GM12892 (cell line): ENCODE measurements around the gene ODAD3.
A peak's percentile ranks its signal among the peaks of the same experiment; 100 is the strongest.
"Not testable (repeated sequence)": the region's sequence is repeated elsewhere in the genome, so short reads cannot be mapped to it uniquely, and the experiment has no call there.

Experiments used
- DNase-seq: peaks from one replicate; pipeline ENCODE4 v3.0.0; 2011; ENCODE audit not compliant: insufficient read length
- FAIRE-seq: peaks from 2 replicates; lab custom pipeline; 2011; peaks lifted over from hg19 to GRCh38; lab: Jason Lieb, UNC
- POLR2A ChIP-seq: IDR thresholded peaks from 2 replicates; pipeline ENCODE4 v1.6.1; 2011; ENCODE audit warnings: low read depth, low read length, control low read depth
- POLR2AphosphoS5 ChIP-seq: IDR thresholded peaks from 2 replicates; pipeline ENCODE4 v1.6.1; 2011; ENCODE audit warnings: low read depth, low read length, control low read depth
- TAF1 ChIP-seq: IDR thresholded peaks from 2 replicates; pipeline ENCODE4 v1.6.1; 2011; ENCODE audit warnings: low read depth, mild to moderate bottlenecking, control low read depth, low read length, borderline replicate concordance

The ODAD3 gene

DNA sequence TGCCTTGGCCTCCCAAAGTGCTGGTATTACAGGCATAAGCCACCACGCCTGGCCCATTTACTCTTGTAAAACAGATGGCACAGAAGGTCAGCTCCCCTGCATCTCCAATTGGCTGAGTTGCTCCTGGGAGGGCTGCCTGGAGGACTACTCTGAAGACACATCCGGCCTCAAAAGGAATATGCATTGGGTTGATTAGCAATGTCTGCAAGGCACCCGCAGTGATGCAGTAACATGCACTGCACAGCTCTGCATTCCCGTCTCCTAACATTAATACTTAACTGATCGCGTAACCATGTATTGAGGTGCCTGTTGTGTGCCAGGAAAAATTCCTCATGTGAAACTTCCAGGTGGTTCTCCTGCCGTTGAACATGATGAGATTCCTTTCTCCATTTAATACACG lies 40.9 kb upstream of the ODAD3 start:
- DNase-seq: no peak
- no peak for FAIRE-seq
- TF ChIP-seq POLR2AphosphoS5 (no peak), TAF1 (no peak), POLR2A (no peak)

DNA sequence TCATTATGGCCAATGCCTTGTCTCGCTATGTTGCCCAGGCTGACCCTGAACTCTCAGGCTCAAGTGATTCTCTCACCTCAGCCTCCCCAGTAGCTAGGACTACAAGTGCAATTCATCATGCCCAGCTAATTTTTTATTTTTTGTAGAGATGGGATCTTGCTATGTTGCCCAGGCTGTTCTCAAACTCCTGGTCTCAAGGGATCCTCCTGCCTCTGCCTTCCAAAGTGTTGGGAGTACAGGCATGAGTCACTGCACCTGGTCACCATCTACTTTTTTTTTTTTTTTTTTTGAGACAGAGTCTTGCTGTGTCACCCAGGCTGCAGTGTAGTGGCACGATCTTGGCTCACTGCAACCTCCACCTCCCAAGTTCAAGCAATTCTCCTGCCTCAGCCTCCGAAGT lies 40.4 kb upstream of the ODAD3 start:
- not testable (repeated sequence) for DNase-seq, FAIRE-seq

DNA sequence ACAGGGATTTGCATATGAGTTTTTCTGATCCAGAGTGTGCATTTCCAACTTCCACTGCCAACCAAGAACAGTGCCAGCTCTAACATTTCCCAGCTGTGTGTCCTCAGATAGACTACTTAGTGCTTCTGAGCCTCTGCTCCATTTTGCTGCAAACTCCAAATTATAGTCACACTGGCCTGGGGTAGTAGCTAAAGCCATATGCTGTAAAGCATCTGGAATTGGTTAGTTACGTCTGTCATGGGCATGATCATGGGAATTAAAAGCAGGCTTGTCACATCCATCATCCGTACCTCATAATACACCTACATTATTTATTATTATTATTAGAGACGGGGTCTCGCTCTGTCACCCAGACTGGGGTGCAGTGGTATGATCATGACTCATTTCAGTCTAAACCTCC lies 38.8 kb upstream of the ODAD3 start:
- FAIRE-seq (no peak), DNase-seq (no peak)
- TF ChIP-seq POLR2AphosphoS5: no peak
- TF ChIP-seq POLR2A: no peak
- TF ChIP-seq TAF1: no peak

DNA sequence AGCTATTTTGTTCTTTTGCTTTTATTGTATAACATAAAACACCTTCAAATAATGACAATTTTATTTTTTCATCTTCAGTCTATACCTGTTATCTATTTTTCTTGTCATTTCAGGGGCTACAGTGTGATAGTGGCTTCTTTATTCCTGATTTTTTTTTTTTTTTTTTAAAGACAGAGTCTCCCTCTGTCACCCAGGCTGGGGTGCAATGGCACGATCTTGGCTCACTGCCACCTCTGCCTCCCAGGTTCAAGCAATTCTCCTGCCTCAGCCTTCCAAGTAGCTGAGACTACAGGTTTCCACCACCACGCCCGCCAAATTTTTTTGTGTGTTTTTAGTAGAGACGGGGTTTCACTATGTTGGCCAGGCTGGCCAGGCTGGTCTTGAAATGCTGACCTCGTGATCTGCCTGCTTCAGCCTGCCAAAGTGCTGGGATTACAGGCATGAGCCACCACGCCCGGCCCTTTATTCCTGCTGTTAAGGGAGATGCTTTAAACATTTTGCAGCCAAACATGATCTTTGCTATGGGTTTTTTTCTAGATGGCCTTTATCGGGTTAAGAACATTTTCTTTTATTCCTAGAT lies 33.4 kb upstream of the ODAD3 start:
- not testable (repeated sequence) for DNase-seq, FAIRE-seq

DNA sequence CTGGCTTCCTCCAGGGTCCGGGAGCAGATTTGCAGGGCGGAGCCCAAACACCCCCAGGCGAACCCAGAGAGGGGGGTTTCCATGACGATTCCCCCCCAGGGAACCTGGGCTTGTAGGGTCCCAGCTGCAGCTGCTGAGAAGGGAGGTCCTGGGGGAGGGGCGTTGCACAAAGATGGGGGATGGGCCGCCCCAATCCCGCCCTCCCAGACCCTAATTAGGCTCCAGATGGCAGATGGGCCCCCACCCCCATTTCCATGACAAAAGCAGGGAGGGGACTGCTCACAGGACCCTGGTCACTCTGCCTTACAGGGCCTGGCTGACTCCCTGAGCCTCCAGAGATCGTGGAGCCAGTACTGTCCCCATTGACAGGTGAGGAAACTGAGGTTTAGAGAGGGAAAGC lies 30.7 kb upstream of the ODAD3 start:
- DNase-seq: no peak

DNA sequence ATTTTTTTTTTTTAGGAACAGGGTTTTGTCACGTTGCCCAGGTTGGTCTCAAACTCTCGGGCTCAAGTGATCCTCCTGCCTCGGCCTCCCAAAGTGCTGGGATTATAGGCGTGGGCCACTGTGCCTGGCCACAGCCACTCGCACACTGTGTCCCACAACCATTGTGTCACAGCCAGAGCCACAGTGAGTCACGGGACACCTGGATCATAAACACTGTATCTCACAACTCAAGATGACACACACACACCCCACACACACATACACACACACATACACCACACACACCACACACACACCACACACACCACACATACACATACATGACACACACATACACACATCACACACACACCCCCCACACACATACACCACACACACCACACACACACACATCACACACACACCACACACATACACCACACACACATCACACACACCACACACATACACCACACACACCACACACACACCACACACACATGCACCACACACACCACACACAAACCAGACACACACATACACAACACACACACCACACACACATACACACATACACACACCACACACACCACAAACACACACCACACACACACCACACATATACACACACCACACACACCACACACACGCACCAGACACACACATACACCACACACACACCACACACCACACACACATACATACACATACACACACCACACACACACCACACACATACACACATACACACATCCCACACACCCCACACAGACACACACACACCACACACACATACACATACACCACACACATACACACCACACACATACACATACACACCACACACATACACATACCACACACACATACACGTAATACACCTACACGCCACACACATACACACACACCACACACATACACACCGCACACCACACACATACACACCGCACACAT lies 29.7 kb upstream of the ODAD3 start:
- TF ChIP-seq TAF1: no peak
- TF ChIP-seq POLR2A: no peak
- no peak for TF ChIP-seq POLR2AphosphoS5
- DNase-seq (no peak), FAIRE-seq (peak; percentile 97)

More for the DNA sequence above, 30.7 kb upstream of the ODAD3 start:
- FAIRE-seq: no peak
- TF ChIP-seq TAF1 (no peak), POLR2AphosphoS5 (no peak), POLR2A (no peak)

DNA sequence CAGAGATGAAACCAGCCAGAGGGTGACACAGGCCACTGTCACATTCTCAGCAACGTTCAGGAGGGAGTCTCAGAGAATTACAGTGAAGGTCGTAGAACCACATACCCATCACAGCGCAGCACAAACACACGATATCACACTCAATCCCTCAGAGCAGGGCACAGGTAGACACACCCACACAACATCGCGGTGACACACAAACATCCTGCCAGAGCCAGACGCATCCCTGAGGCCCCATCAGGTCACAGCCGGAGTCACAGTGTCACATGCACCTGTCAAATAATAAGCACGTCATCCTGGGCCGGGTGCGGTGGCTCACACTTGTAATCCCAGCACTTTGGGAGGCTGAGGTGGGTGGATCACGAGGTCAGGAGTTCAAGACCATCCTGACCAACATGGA lies 28.5 kb upstream of the ODAD3 start:
- no peak for FAIRE-seq
- no peak for TF ChIP-seq POLR2AphosphoS5
- DNase-seq: no peak

DNA sequence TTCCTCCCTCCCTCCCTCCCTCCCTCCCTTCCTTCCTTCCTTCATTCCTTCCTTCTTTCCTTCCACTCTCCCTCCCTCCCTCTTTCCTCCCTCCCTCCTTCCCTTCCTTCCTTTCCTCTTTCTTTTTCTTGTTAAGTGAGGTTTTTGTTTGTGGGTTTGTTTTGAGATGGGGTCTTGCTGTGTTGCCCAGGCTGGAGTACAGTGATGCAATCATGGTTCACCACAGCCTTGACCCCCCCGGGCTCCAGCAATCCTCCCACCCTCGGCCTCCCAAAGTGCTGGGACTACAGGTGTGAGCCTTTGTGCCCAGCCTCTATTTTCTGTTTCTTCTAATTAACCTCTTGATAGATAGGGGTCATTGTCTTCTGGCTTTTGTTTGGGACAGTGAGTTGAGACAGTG lies 26.5 kb upstream of the ODAD3 start:
- FAIRE-seq (no peak), DNase-seq (no peak)
- TF ChIP-seq TAF1: no peak
- no peak for TF ChIP-seq POLR2A
- TF ChIP-seq POLR2AphosphoS5: no peak

DNA sequence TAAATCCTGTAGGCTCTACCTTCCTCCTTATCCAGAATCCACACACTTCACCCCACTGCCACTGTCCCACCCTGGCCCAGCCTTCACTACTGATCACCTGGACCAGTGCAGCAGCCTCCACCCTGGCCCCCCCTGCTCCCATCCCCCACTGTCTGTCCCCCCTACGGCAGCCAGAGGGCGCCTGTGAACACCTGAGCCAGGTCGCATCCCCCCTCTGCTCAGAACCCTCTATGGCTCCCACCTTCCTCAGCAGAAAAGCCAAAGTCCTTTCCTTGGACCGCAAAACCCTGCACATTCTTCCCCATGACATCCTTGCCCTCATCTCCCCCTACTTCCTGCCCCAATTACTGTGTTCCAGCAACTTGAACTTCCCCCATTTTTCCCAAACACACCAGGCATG lies 25.3 kb upstream of the ODAD3 start:
- no peak for TF ChIP-seq POLR2AphosphoS5
- no peak for TF ChIP-seq POLR2A
- TF ChIP-seq TAF1: no peak
- FAIRE-seq (no peak), DNase-seq (peak; percentile 41)

DNA sequence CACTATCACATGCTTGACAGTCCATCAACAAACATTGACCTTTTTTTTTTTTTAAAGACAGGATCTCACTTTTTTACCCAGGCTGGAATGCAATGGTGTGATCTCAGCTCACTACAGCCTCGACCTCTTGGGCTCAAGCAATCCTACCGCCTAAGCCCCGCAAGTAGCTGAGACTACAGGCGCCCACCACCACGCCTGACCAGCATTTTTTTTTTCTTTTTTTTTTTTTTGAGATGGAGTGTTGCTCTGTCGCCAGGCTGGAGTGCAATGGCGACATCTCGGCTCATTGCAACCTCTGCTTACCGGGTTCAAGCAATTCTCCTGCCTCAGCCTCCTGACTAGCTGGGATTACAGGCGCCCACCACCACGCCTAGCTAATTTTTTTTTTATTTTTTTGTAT lies 24.0 kb upstream of the ODAD3 start:
- FAIRE-seq: not testable (repeated sequence)

DNA sequence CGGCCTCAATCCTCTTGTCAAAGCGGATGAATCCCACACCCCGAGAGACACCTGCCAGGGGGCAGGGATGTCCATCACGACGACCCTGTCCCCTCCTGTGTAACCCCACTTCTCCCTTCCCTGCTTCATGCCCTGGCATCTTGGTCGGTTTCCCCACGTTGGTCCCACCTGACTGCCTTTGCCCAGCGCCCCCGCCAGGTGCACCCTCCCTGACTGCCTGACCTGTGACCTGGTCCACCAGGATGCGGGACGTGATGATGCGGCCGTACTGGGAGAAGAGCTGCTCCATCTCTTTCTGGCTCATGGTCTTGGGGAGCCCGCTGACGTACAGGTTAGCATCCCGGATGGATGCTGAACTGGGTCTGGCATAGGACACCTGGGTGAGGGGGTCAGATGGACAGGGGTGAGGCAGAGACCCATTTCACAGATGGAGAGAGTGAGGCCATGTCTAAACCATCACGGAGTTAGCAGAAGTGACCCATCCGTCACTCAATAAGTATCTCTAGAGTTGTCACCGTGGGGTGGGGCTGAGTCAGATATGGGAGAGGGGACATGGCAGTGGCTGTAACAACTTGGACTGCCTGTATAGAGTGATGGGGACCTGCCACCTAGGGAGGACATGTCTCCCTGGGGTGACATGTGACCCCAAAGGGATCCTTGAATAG lies 23.4 kb upstream of the ODAD3 start:
- no peak for FAIRE-seq
- TF ChIP-seq POLR2AphosphoS5 (no peak), POLR2A (no peak)
- peak; percentile 3 for DNase-seq

More for the DNA sequence above, 24.0 kb upstream of the ODAD3 start:
- DNase-seq: not testable (repeated sequence)

DNA sequence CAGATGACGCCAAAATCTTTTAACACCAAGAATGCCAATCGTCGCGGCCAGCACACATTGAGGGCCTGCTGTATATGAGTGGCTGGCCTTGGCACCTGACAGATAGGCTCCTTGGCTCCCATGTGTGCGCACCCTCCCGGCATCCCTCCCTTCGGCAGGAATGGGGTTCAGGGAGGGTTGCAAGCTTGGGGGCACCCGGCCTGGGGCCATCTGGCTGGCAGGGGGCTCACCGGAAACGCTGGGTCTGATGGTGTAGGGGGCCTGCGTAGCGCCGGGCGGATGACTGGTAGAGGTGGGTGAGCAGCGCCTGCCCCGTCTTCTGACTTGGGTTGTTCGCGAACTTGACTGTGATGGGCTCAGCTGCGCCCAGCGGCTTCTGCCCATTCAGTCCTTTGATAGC lies 22.9 kb upstream of the ODAD3 start:
- FAIRE-seq: no peak
- peak; percentile 17 for DNase-seq
- TF ChIP-seq POLR2A (no peak), TAF1 (no peak), POLR2AphosphoS5 (no peak)
